Mucosa of gallbladder (tissue), 1 donor: ENCODE data around the gene HOXB3. TPM values are rescaled to one million over a fixed set of nuclear protein-coding genes. Genes with fewer than 3 reads are reported as not detected.
A peak's percentile ranks its signal among the peaks of the same experiment; 100 is the strongest.

Experiments used
- DNase-seq: peaks from one replicate; pipeline ENCODE4 v3.0.0-alpha.2; 2020; ENCODE audit warnings: low spot score
- total RNA-seq: library from RNA; stranded (reverse); gene quantifications from one replicate; pipeline ENCODE4 v1.2.1, GENCODE V29; 2021
- donor health status: DM: no; HTN: no; CAD: no.

HOXB3 gene
- total RNA-seq = 17.2 TPM

DNA sequence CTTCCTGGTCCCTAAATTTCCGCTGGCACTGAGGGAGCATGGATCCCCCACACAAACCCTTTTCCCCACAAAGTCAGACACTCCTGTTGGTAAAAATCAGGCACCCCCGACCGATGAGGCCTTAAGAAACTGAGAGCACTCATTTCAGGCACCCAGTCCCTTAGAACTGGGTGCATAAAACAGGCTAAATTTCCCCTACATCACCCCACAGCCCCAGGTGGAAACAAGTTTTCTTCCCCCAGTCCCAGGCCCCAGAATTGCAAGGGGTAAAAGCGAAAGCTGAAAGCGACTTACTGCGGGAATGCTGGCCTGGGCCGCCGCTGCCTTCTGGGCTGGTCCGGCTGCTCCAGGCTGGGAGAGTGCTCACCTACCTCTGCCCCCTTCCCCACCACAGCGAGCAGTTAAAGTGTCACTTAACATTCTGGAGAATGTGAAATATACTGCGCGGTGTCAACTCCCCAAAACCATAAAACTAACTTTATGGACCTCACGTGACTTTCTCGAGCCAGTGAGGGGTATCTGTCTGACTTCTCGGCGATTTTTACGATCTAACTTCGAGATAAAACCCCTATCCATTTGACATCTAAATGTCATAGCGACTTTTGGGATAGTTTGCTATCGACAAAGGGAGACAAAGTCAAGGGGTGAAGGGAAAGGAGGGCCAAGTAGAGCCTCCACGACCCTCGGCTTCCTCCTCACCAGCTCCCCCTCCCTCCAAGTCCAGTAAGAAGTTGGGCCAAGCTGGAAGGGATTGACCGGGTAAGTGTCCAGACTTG, at the start of gene HOXB3:
Gene HOXB3 (minus strand): TSS at position 411 of the 776 bp plus-strand sequence. CDS start 37,767 bp downstream, outside the sequence.
- no peak for DNase-seq

DNA sequence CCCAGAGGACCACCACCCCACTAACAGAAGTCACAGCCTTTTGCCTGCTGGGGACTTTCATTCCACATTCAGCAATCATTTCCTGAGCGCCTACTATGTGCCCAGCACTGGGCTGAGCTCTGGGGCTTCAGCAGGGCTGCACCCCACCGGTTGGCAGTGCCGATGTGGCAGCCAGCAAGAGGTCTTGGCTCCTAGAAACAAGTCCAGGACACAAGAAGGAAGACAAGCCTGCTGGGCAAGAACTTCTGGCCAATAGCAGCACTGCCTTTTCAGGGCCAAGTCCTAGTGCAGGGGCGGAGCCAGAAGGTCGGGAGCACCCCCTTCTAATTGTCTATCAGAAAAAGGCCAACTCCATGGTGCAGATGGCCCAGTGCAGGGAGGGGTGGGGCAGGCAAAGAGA, 49.1 kb upstream of the HOXB3 start:
- DNase-seq = no peak

DNA sequence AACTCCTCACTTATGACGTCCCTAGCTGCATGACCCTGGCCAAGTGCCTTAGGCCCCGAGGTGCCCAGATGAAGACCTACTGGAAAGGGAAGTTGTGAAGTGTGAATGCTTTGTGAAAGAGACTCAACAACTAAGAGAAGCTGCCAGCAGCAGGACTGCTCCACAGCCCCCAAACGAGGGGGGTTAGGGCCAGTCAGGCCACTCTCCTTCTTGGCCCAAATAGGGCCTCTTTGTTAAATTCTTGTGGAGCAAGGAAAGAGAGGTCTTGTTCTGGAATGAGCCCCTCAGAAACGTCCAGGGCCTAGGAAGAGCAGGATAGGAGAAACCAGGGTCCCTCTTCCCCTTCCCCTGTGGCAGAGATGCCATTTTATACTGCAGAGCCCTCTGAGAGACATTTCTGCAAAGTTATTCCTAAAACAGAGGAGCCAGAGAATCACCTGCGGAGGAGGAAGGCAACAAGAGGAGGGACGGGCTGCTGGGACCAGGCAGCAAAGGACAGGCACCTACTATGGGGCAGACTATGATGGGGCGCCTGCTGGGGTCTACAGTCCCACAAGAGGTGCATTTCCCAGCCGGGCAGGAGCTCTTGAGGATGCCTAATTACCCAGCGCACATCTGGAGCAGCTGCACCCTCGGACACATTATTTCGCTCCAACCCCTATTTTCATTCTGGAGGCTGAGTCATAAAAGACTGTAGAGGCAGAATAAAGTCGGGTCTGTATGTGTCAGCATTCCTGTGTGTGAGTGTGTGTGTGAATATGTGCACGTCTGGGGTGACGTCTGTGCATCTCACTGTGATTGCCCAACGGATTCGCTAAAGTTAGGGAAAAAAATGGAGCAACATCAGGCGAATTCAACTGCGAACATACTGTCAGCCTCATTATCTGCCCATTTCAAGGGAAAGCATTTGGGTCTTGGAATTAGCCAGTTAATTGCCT, 47.6 kb upstream of the HOXB3 start:
- no peak for DNase-seq

DNA sequence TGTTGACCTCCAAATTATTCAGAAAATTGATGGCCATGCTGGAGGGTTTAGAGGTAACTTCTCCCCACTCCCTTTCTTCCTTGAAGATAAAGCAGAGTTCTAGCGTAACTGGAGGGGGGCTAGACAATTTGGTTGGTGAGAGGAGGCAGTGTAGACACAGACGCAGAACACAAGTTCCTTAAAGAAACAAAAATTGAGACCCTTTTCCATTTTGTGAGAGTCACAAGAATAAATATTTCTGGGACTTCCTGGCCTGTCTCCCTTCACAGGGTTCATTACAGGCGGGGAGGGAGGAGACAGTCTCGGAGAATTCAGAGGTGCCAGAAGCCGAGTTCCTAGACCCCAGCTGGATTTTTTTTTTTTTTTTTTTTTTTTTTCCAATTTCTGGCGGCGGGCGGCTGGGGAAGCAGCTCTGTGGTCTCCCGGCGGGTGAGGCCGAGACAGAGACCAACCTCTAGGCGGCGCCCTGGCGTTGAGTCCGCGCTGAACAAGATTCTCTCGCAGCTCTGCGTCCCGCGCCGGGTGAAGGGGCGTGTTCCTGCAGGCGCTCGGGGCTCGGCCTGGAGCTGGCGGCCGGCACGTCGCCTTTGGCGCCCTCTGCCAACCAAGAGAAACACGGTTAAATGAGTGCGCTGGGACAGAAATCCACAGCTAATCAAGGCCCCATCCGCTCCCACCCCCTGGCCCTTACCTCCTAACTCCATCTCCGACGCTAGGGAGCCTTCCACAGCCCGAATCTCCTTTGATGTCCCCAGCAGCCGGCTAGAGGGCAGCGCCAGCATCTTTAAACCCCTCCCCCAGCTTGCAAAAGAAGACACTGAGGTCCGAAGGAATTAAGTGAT, 46.4 kb upstream of the HOXB3 start:
- peak; percentile 49 for DNase-seq

DNA sequence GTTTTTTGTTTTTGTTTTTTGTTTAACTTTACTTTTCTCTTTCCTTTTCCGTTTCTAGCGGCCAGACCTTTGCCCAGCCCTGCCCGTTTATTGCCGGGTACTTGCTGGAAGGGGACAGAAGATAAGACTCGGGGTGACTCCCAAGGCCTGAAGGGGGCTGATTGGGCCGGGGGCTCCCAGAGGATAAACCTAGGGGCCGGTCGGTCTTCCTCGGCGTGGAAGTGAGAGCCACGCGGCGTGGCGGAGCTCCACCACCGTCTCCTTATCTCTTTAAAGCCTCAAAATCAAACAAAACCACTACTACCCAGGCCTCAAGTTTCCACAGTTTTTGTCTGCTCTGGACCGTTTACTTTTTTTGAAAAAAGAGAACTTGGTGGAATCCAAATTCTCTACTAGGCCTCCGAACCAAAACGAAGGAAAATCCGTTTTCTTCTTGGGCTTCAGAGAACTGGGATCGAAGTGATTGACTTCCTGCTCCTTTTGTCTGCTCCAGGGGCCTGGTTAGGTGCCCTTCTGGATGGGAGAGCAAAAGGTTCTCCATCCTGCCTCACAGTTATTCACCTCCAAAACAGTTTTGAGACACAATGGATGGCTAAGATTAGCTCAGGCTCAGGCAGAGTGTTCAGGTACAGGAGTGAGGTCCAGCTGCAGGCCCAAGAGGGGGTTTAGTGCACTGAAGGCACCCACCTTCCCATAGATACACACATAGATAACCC, 44.6 kb upstream of the HOXB3 start:
- no peak for DNase-seq

DNA sequence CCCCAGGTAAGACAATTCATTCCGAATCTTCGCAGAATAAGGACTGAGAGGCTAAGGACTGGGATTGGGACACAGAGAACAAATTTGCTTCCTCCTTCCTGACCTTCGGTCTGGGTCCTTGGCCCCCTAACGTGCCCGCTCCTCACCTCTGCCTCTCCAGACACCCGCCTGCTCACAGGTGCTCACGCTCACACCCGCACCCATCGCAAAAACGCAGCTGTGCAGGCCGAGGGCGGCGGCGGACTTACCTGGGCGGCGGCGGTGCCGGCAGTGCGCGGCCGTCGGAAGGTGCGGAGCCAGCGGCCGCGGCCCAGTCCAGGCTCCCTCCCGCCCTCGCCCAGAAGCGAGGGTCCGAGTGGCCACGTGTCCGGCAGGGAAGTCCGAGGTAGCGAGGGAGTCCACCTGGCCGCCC, 43.2 kb upstream of the HOXB3 start:
- DNase-seq = no peak

DNA sequence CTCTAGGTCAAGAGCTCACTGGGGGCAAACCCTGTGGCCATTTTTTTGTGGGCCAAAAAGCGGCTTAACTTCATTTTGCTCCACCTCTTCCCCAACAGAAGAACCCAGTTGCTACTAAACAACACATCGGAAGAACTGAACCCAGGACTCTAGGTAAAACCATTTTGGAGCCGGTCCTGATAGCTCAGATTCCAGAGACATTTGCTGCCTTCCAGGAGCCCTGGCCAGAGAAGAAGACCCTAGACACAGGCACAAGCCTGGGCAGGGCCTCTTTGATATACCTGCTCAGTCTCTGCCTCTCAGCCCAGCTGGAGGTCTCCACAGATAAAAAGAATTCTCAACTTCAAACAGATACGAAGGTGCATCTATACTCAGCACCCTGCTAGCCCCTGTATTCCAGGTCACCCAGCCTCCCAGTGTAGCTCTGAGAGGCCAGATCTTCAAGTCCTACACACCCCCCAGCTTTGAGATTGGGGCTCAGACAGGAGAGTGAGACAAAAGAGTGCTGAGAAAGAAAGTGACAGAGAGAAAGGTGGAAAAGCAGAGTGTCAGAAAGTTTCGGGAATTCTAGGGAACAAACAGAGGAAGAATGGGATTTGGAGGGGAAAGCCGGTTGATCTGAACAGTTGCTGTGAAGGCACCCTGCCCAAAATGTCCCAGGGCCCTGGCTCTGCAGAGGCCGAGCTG, 42.7 kb upstream of the HOXB3 start:
- no peak for DNase-seq

DNA sequence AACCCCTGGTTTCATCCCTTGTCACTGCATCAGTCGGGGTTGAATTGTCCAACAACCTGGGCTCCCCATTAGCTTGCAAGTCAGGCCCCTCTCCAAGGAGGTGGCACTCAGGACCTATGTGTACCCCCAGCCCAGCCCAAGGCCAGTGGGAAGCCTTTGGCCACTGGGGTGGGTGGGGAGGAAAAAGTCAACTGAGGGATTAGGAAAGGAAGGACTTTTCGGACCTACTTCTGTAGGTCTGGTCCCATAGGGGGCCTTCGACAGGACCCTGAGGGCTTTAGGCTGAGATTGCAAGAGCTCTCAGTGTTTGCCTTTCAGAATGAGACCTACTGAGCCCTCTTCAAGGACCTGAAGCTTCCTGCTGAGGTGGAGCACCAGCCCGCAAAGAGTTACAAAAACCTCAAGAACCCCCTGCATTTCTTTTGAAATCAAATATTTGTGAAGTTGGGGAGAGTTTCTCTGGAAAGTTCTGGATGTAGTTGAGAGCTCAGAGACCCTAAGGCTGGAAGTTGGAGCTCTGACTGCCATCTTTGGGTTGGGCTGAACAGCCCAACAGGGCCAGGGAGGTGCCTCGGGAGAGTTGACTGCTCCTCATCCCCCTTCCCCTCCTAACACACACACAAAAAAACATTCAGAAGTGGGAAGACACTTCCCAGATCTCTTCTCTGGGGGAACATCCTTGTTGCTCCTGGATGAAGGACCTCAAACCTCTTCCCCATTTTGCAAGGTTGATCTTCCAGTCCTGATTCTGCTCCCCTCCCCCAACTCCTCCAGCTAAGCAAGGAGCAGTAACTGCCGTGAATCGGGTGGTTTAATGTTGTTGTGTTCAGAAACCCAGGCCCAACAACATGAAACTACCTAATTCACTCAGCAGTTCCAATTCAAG, 41.9 kb upstream of the HOXB3 start:
- DNase-seq = no peak

DNA sequence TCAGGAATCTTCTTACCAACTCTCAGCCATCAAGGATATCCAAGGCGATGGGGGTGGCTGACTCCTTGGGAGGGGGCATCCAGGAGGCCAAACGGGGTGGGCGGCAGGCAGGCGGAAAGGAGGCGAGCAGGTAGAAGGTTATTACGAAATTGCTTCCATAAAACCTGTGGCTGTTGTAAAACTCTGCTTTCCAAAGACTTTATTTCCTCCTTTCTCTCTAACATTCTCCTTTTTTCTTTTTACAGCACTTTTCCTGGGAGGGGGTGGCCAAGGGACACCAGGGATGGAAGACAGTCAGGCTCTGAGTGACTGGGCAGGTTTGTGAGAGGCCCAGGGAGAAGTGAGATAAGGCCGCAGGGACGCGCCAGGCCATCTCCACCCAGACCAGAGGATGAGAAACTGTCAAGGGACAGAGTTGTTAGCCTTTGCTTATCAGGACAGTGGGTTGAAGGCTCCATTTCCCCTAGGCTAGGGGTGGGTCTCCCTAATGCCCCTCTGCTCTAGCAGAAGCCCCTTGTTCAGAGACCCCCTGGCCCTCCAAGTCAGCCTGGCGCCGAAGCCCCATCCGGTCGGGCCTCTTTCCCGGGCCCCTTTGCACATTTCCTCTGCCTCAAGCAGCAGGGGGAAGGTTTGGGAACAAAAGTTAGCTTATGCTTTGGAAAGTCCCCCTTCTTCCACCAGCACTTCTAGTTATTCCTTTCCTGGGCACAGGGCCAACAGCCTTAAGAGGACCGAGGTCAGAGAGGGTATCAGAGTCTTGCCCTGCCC, 41.1 kb upstream of the HOXB3 start:
- DNase-seq = no peak

DNA sequence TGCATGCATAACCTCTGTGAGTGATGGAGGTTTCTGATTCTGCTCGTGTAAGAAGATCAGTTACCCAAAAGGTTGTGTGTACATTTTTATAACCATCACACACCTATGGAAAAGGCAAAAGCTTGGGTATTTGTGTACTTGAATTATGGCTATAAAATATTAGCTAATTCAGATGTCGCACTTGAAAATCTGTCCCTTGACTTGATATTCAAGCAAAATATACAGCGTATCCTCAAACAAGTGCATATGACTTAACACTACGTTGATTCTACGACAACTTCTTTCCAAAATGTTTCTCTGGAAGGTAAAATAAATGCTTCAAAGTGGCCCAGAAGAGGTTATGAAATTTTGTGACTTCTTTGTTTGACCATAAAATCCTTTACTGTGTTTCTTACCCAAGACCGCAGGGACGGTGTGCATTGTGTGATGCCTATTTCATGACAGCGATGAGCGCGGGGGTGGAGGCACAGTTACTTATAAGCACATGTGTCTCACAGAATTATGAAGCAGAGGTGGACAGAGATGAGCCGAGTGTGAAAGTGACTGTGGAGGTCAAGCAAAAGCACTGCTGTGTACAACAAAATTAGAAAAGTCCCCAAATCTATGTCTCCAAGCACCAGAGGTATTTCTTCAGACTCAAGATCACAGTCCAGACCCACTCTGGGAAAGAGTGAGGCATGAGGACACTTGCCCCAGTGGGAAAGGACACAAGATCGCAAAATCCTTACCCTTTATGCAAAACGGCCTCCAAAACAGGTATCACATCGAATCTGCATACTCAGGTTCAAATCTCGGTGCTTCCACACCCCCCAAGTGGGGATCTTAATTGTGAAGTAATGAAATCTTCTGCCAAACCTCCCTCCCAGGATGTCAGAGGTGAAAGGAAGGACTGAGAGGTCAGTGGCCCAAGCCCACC, 40.2 kb upstream of the HOXB3 start:
- DNase-seq = no peak

DNA sequence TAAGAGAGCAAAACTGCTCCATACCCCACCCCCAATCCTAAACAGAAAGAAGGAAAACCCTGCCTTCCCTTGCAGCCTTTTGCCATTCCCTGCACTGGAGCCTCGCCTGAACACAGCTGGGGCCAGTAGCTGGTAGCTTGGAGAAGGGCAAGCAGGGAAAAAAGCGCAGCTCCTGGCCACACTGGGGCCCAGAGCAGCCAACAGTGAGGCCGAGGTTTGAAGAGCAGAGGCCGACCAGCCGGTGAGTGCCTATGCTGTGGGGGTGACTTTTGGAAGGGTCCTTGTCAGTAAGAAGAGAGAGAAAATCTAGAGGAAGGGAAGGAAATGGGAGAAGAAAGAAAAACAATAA, 39.3 kb upstream of the HOXB3 start:
- DNase-seq = no peak

DNA sequence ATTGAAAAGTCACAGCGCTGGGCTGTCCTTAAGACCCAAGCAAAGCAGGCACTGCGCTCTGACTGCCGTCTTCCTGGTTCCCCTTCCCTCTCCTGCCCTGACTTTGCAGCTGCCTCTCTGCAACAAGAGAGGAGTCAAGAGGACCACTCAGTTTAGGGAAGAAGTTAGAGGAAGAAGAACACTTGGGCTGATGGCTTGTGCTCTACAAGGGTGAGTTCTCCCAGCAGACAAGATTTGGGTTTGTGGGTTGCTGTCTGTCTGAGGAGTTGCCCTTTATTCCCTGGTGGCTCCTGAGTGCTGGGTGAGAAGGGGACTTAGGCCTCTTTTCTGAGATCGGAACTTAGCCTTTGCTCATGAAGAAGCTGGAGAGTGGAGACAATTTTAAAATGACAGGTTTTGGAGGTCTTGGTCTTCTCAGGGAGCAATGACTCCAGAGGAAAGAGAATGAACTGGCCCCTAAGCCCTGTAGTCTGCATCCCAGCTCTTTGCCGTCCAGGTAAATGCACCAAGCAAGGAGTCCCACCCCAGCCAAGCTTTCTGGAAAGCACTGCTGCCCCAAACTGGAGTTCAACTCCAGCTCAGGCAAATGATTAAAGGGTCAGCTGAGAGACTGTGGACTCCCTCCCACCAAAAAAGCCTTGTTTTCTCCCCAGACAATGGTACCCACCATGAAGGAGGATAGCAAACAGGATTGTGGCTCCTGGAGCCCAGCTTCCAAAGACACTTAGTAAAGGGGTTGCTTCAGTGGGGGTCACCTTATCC, 38.8 kb upstream of the HOXB3 start:
- DNase-seq = no peak

DNA sequence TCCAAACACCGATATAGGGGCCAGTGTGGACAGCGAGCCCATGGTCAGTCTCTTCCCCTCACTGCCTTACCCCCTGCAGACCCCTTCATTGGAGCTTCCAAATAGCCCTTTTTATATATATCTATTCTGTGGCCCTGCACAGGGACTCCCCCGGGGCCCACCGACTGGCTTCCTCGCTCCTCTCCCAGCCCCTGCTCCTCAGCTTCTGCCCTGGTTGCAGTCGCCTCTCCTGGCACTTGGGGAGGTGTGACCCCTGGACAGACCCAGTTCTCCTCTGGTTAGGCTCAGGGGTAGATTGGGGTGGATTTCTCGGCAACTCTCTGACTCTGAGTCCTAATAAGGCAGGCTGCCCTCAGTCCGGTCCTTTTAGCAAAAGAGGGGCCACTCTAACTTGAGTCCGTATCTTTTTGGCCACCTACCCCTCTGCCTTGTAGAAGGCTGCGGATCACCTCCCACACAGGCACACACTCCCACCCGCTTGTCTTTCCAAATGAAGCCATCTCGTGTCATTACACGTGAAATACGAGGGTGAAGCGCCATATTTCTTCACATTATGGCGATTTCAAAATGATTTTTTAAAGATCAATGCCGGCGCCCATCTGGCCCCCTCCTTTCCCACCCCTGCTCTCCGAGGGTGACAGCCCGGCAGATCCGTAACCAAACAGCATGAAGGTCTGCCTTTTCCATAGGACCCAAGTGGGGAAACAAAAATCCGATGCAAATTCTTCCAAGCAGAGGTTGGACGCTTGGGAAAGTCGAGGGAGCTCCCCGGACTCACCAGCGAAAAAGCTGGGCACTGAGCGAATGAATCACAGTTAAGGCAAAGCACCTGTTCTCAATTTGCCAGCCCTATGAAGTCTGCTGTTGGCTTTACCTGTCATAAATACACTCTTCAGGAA, 37.8 kb upstream of the HOXB3 start:
- DNase-seq = no peak

DNA sequence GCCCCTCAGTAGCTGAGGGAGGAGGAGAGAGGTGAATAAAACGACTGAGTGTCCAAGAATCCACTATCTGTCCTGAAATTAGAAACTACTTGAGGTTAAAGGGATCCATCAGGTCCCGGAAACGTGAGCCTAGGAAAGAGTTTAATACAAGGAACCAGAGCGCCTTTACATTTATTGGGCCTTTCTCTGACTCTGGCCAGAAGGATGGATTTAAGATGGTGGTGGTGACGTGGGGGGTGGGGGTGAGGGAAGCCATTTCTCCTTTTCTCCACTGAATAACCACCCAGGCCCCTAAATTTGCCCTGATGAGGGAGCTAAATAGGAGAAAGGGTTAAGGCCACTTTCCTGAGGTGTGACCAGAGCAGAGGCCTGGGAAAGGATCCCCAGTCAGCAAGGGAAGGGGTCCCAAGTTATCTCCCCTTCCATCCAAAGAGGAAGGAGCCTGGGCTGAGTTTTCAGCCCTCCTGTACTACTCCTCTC, 37.1 kb upstream of the HOXB3 start:
- DNase-seq = no peak

DNA sequence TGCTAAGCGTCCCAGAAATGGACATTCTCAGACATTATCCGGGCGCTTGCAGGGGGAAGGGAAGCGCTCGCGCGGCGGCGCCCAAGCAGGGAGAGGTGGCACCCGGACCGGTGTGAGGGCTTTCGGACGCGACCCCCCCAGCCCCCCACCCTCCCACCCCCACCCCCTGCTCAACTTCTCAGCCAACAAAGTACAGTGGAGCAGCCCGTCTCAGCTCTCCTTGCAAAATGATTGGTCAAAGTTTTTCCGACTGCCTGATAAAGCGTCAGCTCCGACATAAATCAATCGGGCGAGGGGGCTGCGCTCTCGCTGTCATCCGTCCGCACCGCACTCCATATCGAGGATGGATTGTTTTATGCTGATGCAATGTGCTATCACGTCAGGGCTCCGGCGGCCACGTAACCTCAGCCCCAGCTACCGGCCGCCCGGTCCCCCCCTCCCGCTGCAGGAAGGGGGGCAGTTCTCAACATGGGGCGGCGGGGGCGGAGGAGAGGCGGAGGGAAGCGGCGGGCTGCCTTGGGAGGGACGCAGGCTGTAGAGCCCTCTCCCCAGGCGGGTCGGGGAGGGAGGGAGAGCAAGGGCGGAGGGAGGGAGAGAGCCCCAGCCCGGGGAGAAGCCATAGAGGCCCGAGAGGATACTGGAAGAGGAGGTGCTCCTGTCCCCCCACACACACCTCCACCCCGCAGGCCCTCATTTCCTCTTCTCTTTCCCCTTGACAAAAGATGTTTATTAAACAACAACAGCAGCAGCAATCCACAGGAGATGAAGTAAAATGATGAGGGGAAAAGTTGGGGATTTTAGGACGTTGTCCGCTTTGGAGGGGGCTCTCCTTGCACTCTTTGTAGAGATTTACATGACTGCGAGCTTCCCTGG, 36.4 kb upstream of the HOXB3 start, which contains the start of gene HOXB9:
Gene HOXB9 (minus strand): TSS at position 114 of the 873 bp plus-strand sequence. CDS start 89 bp downstream, at position 25.
- no peak for DNase-seq
